Measurements from ENCODE around the gene PAQR5. TPM values are rescaled to one million over a fixed set of nuclear protein-coding genes. Genes with fewer than 3 reads are reported as not detected.
"Not testable (repeated sequence)": the region's sequence is repeated elsewhere in the genome, so short reads cannot be mapped to it uniquely, and the experiment has no call there.

PAQR5 gene
- total RNA-seq, 1 experiment from 2014 or later: 0.91 TPM

- no peak for DNase-seq (ENCODE audit: low read depth)
These were observed 17.6 kb downstream of the PAQR5 start for GRCh38 chr15:69316291-69316690.

- DNase-seq (ENCODE audit: low read depth): no peak
These were observed 18.7 kb downstream of the PAQR5 start for GRCh38 chr15:69317392-69317841.

GRCh38 chr15:69318033-69318432 is 19.3 kb downstream of the PAQR5 start:
- DNase-seq (ENCODE audit: low read depth): no peak

- DNase-seq (ENCODE audit: low read depth): no peak
These were observed 21.0 kb downstream of the PAQR5 start for GRCh38 chr15:69319384-69320375.

GRCh38 chr15:69320977-69321554 is 22.4 kb downstream of the PAQR5 start:
- DNase-seq (ENCODE audit: low read depth): no peak

GRCh38 chr15:69323893-69324430 is 25.2 kb downstream of the PAQR5 start:
- no peak for DNase-seq (ENCODE audit: low read depth)

- no peak for DNase-seq (ENCODE audit: low read depth)
These were observed 25.9 kb downstream of the PAQR5 start for GRCh38 chr15:69324565-69324964.

- DNase-seq (ENCODE audit: low read depth): no peak
These were observed 26.8 kb downstream of the PAQR5 start for GRCh38 chr15:69325456-69325971.

GRCh38 chr15:69328080-69328479 is 29.4 kb downstream of the PAQR5 start:
- DNase-seq (ENCODE audit: low read depth): no peak

GRCh38 chr15:69328739-69329138 is 30.0 kb downstream of the PAQR5 start:
- no peak for DNase-seq (ENCODE audit: low read depth)

- DNase-seq (ENCODE audit: low read depth): no peak
These were observed 38.4 kb downstream of the PAQR5 start for GRCh38 chr15:69337138-69337537.

- DNase-seq (ENCODE audit: low read depth): peak; percentile 52
These were observed 40.0 kb downstream of the PAQR5 start for GRCh38 chr15:69338535-69339213.

GRCh38 chr15:69339214-69339543 is 40.5 kb downstream of the PAQR5 start:
- DNase-seq (ENCODE audit: low read depth): not testable (repeated sequence)

- DNase-seq (ENCODE audit: low read depth): no peak
These were observed 41.7 kb downstream of the PAQR5 start for GRCh38 chr15:69340243-69340900.

GRCh38 chr15:69341356-69341755 is 42.6 kb downstream of the PAQR5 start:
- no peak for DNase-seq (ENCODE audit: low read depth)

- no peak for DNase-seq (ENCODE audit: low read depth)
These were observed 43.9 kb downstream of the PAQR5 start for GRCh38 chr15:69342460-69343076.

GRCh38 chr15:69343133-69343532 is 44.4 kb downstream of the PAQR5 start:
- DNase-seq (ENCODE audit: low read depth): no peak

GRCh38 chr15:69344238-69344637 is 45.5 kb downstream of the PAQR5 start:
- no peak for DNase-seq (ENCODE audit: low read depth)

GRCh38 chr15:69346112-69346511 is 47.4 kb downstream of the PAQR5 start:
- peak; percentile 19 for DNase-seq (ENCODE audit: low read depth)

- DNase-seq (ENCODE audit: low read depth): no peak
These were observed 52.6 kb downstream of the PAQR5 start for GRCh38 chr15:69351333-69351732.

GRCh38 chr15:69351884-69352283 is 53.2 kb downstream of the PAQR5 start:
- no peak for DNase-seq (ENCODE audit: low read depth)
